Activated T-helper 2 cell treated with anti-CD3 and anti-CD28 coated beads, Interferon-gamma antibody, Interleukin-2, Interleukin-4, amounts not matched to agents 10 μg/mL and 5 μg/mL and 100 μg/mL, durations not matched to agents 14 hours and 24 hours and 36 hours (primary cell): ENCODE measurements around the gene FNDC7. TPM values are rescaled to one million over a fixed set of nuclear protein-coding genes. Genes with fewer than 3 reads are reported as not detected.

Experiments used
- DNase-seq: peaks from one replicate; pipeline ENCODE4 v3.0.0; 2021; ENCODE audit warnings: low spot score
- H3K27ac Mint-ChIP-seq: one replicate; pipeline ENCODE4 v1.8.0; 2021; ENCODE audit warnings: mixed read lengths
- H3K27me3 Mint-ChIP-seq: one replicate; pipeline ENCODE4 v1.8.0; 2021; ENCODE audit warnings: low read depth, mixed read lengths
- H3K36me3 Mint-ChIP-seq: one replicate; pipeline ENCODE4 v1.8.0; 2021; ENCODE audit warnings: low read depth, mixed read lengths
- H3K4me1 Mint-ChIP-seq: one replicate; pipeline ENCODE4 v1.8.0; 2021; ENCODE audit warnings: low read depth, mixed read lengths
- H3K4me3 Mint-ChIP-seq: one replicate; pipeline ENCODE4 v1.8.0; 2021; ENCODE audit warnings: low read depth, mild to moderate bottlenecking, moderate library complexity, mixed read lengths
- H3K9me3 Mint-ChIP-seq: one replicate; pipeline ENCODE4 v1.8.0; 2021; ENCODE audit warnings: mixed read lengths
- intact Hi-C: fragments of 100-400 bp; cut with micrococcal nuclease; formaldehyde crosslinking; loops from one replicate; pipeline ENCODE4 v1.15.1; 2023
- total RNA-seq: library from RNA; stranded (reverse); gene quantifications from 2 replicates; pipeline ENCODE4 v1.2.3, GENCODE V29; 2022

FNDC7 gene
- total RNA-seq, 1 donor from 2014 or later = not detected

- H3K27ac Mint-ChIP-seq = peak overlapping the region; percentile 87
- H3K27me3 Mint-ChIP-seq = no peaks in the 10 kb centered on the region
- intact Hi-C loops = loop anchor here (1.0 kb wide), 1 partner anchor 12 kb away; the partner anchor contains the start of gene PRPF38B
- peaks cover 36% of the 10 kb centered on the region for H3K36me3 Mint-ChIP-seq
- H3K4me1 Mint-ChIP-seq = peaks cover 35% of the 10 kb centered on the region
- DNase-seq = no peak
- no peak overlapping the region for H3K4me3 Mint-ChIP-seq
- no peaks in the 10 kb centered on the region for H3K9me3 Mint-ChIP-seq
Observed at GRCh38 chr1:108703939-108704338, 8.8 kb upstream of the FNDC7 start.

- H3K27me3 Mint-ChIP-seq = no peaks in the 10 kb centered on the region
- intact Hi-C loops = loop anchor here (1.0 kb wide), 1 partner anchor 12 kb away; the partner anchor contains the start of gene PRPF38B
- peaks cover 34% of the 10 kb centered on the region for H3K4me1 Mint-ChIP-seq
- no peak for DNase-seq
- H3K27ac Mint-ChIP-seq = peak overlapping the region; percentile 87
- H3K4me3 Mint-ChIP-seq = no peak overlapping the region
- no peaks in the 10 kb centered on the region for H3K9me3 Mint-ChIP-seq
- peaks cover 30% of the 10 kb centered on the region for H3K36me3 Mint-ChIP-seq
Observed at GRCh38 chr1:108704496-108704895, 8.2 kb upstream of the FNDC7 start.

- Mint-ChIP-seq H3K27ac (no peak overlapping the region), H3K36me3 (peaks cover 9% of the 10 kb centered on the region), H3K4me1 (peaks cover 31% of the 10 kb centered on the region), H3K9me3 (no peaks in the 10 kb centered on the region), H3K27me3 (peaks cover 2% of the 10 kb centered on the region), H3K4me3 (no peak overlapping the region)
- intact Hi-C loops = no loop called here
- DNase-seq = no peak
Observed at GRCh38 chr1:108706643-108707042, 6.1 kb upstream of the FNDC7 start.

- Mint-ChIP-seq H3K4me3 (no peak overlapping the region), H3K4me1 (peaks cover 25% of the 10 kb centered on the region)
Observed at GRCh38 chr1:108708691-108709660, 3.7 kb upstream of the FNDC7 start.

GRCh38 chr1:108715932-108716331 is 3.2 kb downstream of the FNDC7 start:
- no peaks in the 10 kb centered on the region for H3K36me3 Mint-ChIP-seq
- DNase-seq = no peak
- H3K9me3 Mint-ChIP-seq = no peaks in the 10 kb centered on the region
- H3K27me3 Mint-ChIP-seq = peaks cover 23% of the 10 kb centered on the region
- H3K4me1 Mint-ChIP-seq = no peaks in the 10 kb centered on the region
- intact Hi-C loops = no loop called here
- H3K4me3 Mint-ChIP-seq = no peak overlapping the region
- H3K27ac Mint-ChIP-seq = no peak overlapping the region

More at GRCh38 chr1:108708691-108709660, 3.7 kb upstream of the FNDC7 start:
- peak; percentile 53 for DNase-seq
- no peaks in the 10 kb centered on the region for H3K36me3 Mint-ChIP-seq
- peaks cover 13% of the 10 kb centered on the region for H3K27me3 Mint-ChIP-seq
- no peaks in the 10 kb centered on the region for H3K9me3 Mint-ChIP-seq
- no peak overlapping the region for H3K27ac Mint-ChIP-seq
- intact Hi-C loops = no loop called here

- Mint-ChIP-seq H3K9me3 (no peaks in the 10 kb centered on the region), H3K27me3 (peaks cover 21% of the 10 kb centered on the region), H3K27ac (no peak overlapping the region), H3K36me3 (no peaks in the 10 kb centered on the region), H3K4me1 (no peaks in the 10 kb centered on the region), H3K4me3 (no peak overlapping the region)
- intact Hi-C loops = no loop called here
- no peak for DNase-seq
Observed at GRCh38 chr1:108716437-108717230, 3.9 kb downstream of the FNDC7 start.

GRCh38 chr1:108717774-108718316 is 5.1 kb downstream of the FNDC7 start:
- H3K36me3 Mint-ChIP-seq = no peaks in the 10 kb centered on the region
- intact Hi-C loops = no loop called here
- peaks cover 14% of the 10 kb centered on the region for H3K27me3 Mint-ChIP-seq
- H3K27ac Mint-ChIP-seq = no peak overlapping the region
- no peak for DNase-seq
- H3K9me3 Mint-ChIP-seq = no peaks in the 10 kb centered on the region
- no peak overlapping the region for H3K4me3 Mint-ChIP-seq
- H3K4me1 Mint-ChIP-seq = peaks cover 4% of the 10 kb centered on the region

GRCh38 chr1:108718927-108719655 is 6.4 kb downstream of the FNDC7 start:
- H3K27ac Mint-ChIP-seq = no peak overlapping the region
- no peaks in the 10 kb centered on the region for H3K9me3 Mint-ChIP-seq
- no peaks in the 10 kb centered on the region for H3K36me3 Mint-ChIP-seq
- H3K27me3 Mint-ChIP-seq = peaks cover 12% of the 10 kb centered on the region
- no peak overlapping the region for H3K4me3 Mint-ChIP-seq
- H3K4me1 Mint-ChIP-seq = peaks cover 4% of the 10 kb centered on the region
- no peak for DNase-seq
- intact Hi-C loops = no loop called here

- H3K9me3 Mint-ChIP-seq = no peaks in the 10 kb centered on the region
- H3K4me3 Mint-ChIP-seq = no peak overlapping the region
- peaks cover 4% of the 10 kb centered on the region for H3K4me1 Mint-ChIP-seq
- intact Hi-C loops = no loop called here
- no peak for DNase-seq
- H3K36me3 Mint-ChIP-seq = no peaks in the 10 kb centered on the region
- H3K27me3 Mint-ChIP-seq = peaks cover 12% of the 10 kb centered on the region
- H3K27ac Mint-ChIP-seq = no peak overlapping the region
Observed at GRCh38 chr1:108719656-108720435, 7.1 kb downstream of the FNDC7 start.

- H3K4me3 Mint-ChIP-seq = no peak overlapping the region
- peaks cover 10% of the 10 kb centered on the region for H3K27me3 Mint-ChIP-seq
- peaks cover 4% of the 10 kb centered on the region for H3K4me1 Mint-ChIP-seq
- H3K9me3 Mint-ChIP-seq = no peaks in the 10 kb centered on the region
- DNase-seq = no peak
- no peak overlapping the region for H3K27ac Mint-ChIP-seq
- H3K36me3 Mint-ChIP-seq = no peaks in the 10 kb centered on the region
- intact Hi-C loops = no loop called here
Observed at GRCh38 chr1:108722292-108722691, 9.6 kb downstream of the FNDC7 start.

- no peak overlapping the region for H3K27ac Mint-ChIP-seq
- DNase-seq = no peak
- H3K4me3 Mint-ChIP-seq = no peak overlapping the region
- intact Hi-C loops = no loop called here
- peaks cover 17% of the 10 kb centered on the region for H3K27me3 Mint-ChIP-seq
- no peaks in the 10 kb centered on the region for H3K36me3 Mint-ChIP-seq
- no peaks in the 10 kb centered on the region for H3K9me3 Mint-ChIP-seq
- H3K4me1 Mint-ChIP-seq = peaks cover 4% of the 10 kb centered on the region
Observed at GRCh38 chr1:108725906-108726305, 13.2 kb downstream of the FNDC7 start.
